HG03103 (cell line): ENCODE measurements around the gene RPH3AL.

Experiments used
- ATAC-seq: cut with Tn5 transposase; IDR thresholded peaks from one replicate; pipeline ENCODE4 v1.9.1; 2021; ENCODE audit warnings: low read depth; ENCODE audit not compliant: unreplicated experiment

The RPH3AL gene

DNA sequence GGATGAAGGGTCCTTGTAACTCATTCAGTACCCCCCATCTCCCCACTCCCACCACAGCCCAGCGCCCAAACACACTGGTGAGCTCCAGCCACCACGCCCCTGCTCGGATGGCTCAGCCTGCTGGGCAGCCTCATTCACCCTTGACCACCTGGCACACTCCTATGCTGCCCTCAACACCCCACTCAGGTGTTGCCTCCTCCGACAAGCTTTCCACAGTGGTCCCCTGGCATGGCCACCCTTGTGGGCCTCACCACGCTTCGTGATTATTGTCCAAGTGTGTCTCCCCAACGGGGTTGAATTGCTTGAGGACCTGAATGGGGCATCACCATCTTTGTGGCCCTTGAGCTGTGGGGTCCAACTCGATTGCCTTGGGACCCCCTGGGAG, 159.2 kb downstream of the RPH3AL start:
- ATAC-seq, result no peak

GRCh38 chr17:192666-193425, 159.8 kb downstream of the RPH3AL start:
- ATAC-seq, result no peak

DNA sequence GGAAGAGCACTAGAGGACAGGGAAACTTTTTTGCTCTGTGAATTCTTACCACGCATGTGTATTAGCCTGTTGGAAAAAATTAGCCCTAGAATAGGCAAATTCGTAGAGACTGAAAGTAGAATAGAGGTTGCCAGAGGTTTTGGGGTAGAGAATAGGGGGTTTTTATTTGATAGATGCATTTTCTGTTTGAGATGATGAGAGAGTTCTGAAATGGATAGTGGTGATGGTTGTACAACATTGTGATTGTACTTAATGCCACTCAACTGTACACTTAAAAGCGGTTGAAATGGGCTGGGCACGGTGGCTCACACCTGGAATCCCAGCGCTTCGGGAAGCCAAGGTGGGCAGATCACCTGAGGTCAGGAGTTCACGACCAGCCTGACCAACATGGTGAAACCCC, 163.2 kb downstream of the RPH3AL start:
- no peak for ATAC-seq

- no peak for ATAC-seq
Observed at GRCh38 chr17:187130-187529, 165.5 kb downstream of the RPH3AL start.

GRCh38 chr17:185445-186138, 167.0 kb downstream of the RPH3AL start:
- ATAC-seq, result no peak

DNA sequence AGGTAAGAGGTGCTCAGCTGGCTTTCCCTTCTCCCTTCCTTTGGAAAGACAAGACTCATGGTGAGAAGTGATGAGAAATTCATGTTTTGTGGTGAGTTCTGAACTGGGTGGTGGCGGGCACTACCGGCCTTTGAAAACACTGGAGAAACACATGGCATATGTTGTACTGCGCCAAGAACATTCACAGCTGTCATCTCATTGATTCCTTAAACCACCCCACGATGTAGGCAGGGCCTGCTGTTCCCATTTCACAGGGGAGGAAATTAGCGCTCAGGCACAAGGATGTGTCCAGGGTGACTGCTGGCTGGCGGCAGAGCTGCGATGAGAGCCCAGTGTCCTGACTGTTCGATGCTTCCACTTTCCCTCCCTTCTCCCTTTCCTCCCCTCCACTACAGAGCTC, 169.6 kb downstream of the RPH3AL start:
- no peak for ATAC-seq

DNA sequence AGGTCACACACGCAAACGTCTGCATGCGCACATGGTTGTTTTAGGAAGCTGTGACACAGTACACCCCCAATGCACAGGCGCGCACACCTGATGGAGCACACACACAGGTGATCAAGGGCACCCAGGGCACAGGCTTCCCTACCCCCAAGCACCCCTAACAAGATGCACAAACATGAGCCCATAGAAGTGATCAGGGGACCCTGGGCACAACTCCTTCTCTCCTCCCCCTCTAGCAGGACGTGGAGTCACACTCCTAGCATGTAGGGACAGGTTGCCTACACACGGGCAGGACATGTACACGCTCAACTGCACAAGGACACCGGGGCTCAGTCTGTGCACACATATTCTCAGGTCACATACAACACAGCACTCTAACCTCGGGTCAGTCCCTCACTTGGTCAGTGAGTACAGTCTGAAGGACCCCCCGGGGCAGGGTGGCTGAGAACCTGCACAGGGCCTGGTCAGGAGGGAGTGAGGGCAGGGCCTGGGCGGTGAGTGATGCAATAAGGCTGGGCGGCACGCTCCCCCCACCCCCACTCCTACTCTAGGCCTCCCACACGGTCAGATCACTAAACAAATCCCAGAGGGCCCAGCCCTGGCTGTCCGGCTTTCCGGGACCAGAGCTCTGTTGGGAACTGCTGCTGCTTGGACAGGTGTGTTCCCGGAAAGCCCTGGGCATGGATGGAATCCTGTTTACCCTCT, 170.4 kb downstream of the RPH3AL start:
- no peak for ATAC-seq

- ATAC-seq, result no peak
Observed at GRCh38 chr17:181245-182049, 171.2 kb downstream of the RPH3AL start, which contains the start of gene DOC2B. Gene DOC2B, minus strand, starts transcription at chr17:181650. Its CDS starts 171 bp downstream, at chr17:181479.

DNA sequence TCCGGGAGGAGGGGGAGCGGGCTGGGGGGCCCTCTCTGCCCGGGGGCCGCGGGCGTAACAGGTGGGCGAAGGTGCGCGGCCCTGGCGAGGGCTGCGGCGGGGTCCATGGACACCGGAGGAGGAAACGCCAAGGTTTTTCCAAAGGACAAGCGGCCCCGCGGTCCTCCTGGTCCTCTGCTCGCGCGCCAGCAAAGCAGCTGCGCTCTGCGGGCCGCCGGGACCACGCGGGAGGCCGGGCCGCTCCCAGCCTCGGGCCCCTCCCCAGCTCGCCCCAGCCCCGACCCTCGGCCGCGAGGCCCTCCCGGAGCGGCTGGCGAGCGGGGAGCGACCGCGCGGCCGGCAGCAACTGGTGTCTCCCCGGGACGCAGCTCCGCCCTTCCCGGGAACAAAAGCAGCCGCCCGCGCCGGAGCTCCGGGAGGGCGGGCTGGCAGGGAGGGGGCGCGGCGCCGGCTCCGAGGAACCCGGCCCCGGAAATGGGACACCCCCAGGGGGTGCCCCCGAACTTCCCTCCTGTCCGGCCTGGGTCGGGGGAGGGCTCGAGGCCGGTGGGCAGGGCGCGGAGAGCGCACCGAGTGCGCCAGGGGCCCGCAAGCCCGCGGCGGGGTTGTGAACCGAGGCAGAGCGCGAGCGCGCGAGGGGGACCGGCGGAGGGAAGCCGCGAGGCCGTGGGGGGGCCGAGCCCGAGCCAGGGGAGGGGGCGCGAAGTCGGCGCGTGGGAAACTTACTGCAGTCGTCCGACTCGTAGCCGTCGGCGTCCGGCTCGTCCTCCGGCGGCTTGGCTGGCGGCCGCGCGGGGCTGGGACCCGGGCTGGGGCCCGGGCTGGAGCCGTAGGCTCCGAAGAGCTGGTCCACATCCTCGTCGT, 172.0 kb downstream of the RPH3AL start:
- no peak for ATAC-seq

DNA sequence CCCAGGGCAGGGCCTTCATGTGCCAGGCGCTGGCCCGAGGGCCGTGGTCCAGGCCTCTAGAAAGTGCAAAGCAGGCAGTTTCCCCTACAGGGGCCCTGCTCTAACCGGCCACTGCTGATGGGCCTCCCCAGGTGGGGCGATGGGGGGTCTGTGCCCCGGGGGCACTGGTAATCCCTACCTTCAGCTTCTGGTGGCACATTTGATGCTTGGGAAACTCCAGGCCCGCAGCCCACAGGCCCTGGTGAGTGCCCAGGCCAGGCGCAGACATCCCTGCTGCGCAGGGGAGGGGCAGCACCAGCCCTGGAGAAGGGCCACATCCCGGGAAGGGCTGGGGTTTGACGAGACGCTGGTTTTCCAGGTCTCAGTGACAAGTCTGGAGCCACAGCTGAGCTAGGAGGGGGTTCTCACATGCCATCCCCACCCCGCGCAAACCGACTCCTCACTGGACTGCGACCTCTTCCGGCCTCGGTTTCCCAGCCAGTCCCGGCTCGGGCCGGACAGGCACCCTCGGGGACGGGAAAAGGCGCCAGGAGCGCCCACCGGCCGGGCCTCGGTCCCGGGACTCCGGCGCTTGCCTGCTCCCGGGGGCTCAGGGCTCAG, 172.7 kb downstream of the RPH3AL start:
- ATAC-seq, result no peak

GRCh38 chr17:179066-179432, 173.6 kb downstream of the RPH3AL start:
- no peak for ATAC-seq

- ATAC-seq, result no peak
Observed at GRCh38 chr17:178292-179065, 174.1 kb downstream of the RPH3AL start.

DNA sequence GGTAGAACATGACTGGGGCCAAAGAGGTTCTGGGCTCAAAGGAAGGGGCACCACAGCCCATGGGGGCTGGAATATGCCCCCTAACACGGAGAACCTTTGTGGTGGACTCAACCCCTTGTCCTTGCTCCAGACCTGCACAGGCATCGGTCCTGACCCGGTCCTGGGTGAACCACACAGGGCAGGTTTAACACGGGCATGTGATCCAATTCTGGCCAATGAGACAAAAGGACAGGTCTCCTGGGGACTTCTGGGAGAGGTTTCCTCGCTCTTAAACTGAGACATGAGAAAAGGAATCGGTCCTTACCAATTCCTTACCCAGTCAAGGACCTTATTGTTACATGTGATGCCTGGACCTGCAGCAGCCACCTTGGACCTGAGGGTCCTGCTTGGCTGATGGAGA, 174.8 kb downstream of the RPH3AL start:
- ATAC-seq, result no peak

DNA sequence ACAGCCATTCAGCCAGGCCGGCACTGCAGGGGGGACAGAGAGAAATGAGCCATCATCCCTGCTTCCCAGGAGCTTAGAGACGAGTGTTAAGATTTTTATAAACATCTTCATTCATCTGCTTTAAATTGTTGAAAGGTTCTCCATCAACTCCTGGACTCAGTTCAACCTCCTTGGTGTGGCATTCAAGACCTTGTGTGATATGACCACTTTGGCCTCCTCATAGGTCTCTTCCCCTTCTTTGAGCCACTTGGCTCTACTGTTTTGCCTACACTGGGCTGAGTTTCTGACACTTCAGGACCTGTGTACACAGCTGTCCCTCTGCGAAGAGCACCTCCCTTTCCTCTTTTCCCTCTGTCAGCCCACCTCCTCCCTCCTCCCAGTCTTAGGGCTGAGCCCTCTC, 175.5 kb downstream of the RPH3AL start:
- ATAC-seq, result no peak

DNA sequence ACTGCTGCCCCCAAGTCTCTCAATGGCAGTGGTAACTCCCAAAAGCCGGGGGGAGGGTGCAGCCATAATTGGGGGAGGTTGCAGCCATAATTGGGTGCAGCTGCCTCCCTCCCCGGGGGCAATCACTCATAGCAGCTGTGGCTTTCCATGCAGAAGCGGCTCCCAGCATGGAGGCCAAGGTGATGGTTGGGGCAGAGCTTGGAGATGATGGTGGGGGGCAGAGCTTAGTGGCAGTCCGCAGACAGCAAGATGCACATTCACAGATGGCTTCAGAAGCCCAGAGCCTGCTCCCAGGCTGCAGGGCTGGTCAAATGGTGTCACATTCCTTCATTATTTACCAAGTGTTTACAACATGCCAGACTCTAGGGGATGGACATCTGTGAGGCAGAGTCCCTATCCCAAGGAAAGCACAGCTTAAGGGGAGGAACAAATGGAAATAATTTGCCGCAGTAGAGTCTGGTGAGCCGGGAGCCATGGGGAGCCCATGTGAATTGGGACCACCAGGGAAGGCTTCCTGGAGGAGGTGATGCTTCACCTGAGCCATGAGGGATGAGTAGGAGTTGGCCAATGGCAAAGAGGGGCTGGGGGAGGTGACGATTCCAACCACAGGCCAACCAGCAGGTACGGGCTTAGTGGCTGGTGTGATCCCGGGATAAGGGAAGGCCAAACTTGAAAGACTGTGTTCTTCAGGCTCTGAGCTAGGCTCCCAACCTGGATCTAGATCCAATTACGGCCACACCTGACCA, 179.3 kb downstream of the RPH3AL start:
- no peak for ATAC-seq

GRCh38 chr17:172401-172800, 180.2 kb downstream of the RPH3AL start:
- ATAC-seq, result no peak

DNA sequence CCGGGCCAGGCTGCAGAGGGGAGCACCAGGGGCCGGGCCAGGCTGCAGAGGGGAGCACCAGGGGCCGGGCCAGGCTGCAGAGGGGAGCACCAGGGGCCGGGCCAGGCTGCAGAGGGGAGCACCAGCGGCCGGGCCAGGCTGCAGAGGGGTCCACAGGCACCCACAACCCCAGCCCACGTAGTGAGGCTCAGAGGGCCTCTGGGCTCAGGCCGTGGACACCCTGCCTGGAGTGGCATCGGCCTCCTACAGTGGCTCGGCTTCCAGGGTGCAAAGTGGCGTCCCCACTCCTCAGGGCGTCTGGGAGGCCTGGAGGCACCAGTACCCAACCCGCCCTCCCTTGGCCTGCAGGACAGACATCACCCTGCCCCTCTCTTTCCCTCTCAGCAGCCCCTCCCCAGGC, 180.7 kb downstream of the RPH3AL start:
- ATAC-seq, result no peak

GRCh38 chr17:170130-170670, 182.4 kb downstream of the RPH3AL start:
- no peak for ATAC-seq
